Neural cell (in vitro differentiated cells): ENCODE data around the gene DBH. TPM values are rescaled to one million over a fixed set of nuclear protein-coding genes. Genes with fewer than 3 reads are reported as not detected.

Source experiments
- H2AFZ ChIP-seq: fragments of 200-600, 300-800 bp; sonication (generic), shearing (Covaris generic); 2 replicates; pipeline ENCODE4 v1.6.0; 2014; ENCODE audit warnings: low read depth, mild to moderate bottlenecking, antibody characterized with exemption, low read length, moderate library complexity
- H3F3A ChIP-seq: fragments of 200-600 bp; shearing (Covaris generic); 2 replicates; pipeline ENCODE4 v1.6.1; 2016; ENCODE audit warnings: mild to moderate bottlenecking, moderate library complexity, mixed read lengths, antibody characterized with exemption, low read length; ENCODE audit not compliant: insufficient read depth, poor library complexity, severe bottlenecking
- H3K27ac ChIP-seq: fragments of 200-600, 300-800 bp; sonication (generic), shearing (Covaris generic); 2 replicates; pipeline ENCODE4 v1.5.1; 2014; ENCODE audit warnings: mild to moderate bottlenecking, low read length, moderate library complexity
- H3K27me3 ChIP-seq: fragments of 300-800, 200-600 bp; sonication (generic), shearing (Covaris generic); 2 replicates; pipeline ENCODE4 v1.6.0; 2014; ENCODE audit warnings: mild to moderate bottlenecking, low read depth, low read length, moderate library complexity; ENCODE audit not compliant: insufficient read depth
- H3K36me3 ChIP-seq: fragments of 300-800, 200-600 bp; sonication (generic), shearing (Covaris generic); 2 replicates; pipeline ENCODE4 v1.5.1; 2014; ENCODE audit warnings: mild to moderate bottlenecking, antibody characterized with exemption, low read length, moderate library complexity; ENCODE audit not compliant: insufficient read depth
- H3K4me2 ChIP-seq: fragments of 300-800, 200-600 bp; sonication (generic), shearing (Covaris generic); 2 replicates; pipeline ENCODE4 v1.6.0; 2014; ENCODE audit warnings: mild to moderate bottlenecking, low read length
- H3K4me3 ChIP-seq: fragments of 300-800, 200-600 bp; sonication (generic), shearing (Covaris generic); 2 replicates; pipeline ENCODE4 v1.5.1; 2014; ENCODE audit warnings: mild to moderate bottlenecking, low read length, moderate library complexity
- H3K79me2 ChIP-seq: fragments of 200-600 bp; shearing (Covaris generic); replicated peaks from 2 replicates; pipeline ENCODE4 v1.6.0; 2014; ENCODE audit warnings: mild to moderate bottlenecking, low read length, moderate library complexity; ENCODE audit not compliant: insufficient read depth
- H3K9ac ChIP-seq: fragments of 300-800, 200-600 bp; sonication (generic), shearing (Covaris generic); 2 replicates; pipeline ENCODE4 v1.6.1; 2016; ENCODE audit warnings: mild to moderate bottlenecking, low read length, mixed read lengths
- H3K9me2 ChIP-seq: fragments of 200-600 bp; shearing (Covaris generic); 2 replicates; pipeline ENCODE4 v1.6.1; 2016; ENCODE audit warnings: mild to moderate bottlenecking, low read length, mixed read lengths; ENCODE audit not compliant: insufficient read depth
- H3K9me3 ChIP-seq: fragments of 200-600, 300-800 bp; sonication (generic), shearing (Covaris generic); 2 replicates; pipeline ENCODE4 v1.6.1; 2016; ENCODE audit warnings: mild to moderate bottlenecking, mixed run types, low read length, moderate library complexity, mixed read lengths
- H4K20me1 ChIP-seq: fragments of 200-600 bp; shearing (Covaris generic); 2 replicates; pipeline ENCODE4 v1.6.1; 2016; ENCODE audit warnings: mild to moderate bottlenecking, mixed run types; ENCODE audit not compliant: insufficient read depth
- EP300 ChIP-seq: fragments of 450-650 bp; conservative IDR thresholded peaks from 2 replicates; pipeline ENCODE4 v1.6.1; 2014; ENCODE audit warnings: antibody characterized with exemption, mild to moderate bottlenecking, moderate library complexity; ENCODE audit not compliant: poor library complexity, severe bottlenecking
- EZH2 ChIP-seq: fragments of 200-600, 300-800 bp; shearing (Covaris generic), sonication (generic); IDR thresholded peaks from 2 replicates; pipeline ENCODE4 v1.6.1; 2014; ENCODE audit warnings: antibody characterized with exemption, low read length, borderline replicate concordance, mild to moderate bottlenecking; ENCODE audit not compliant: insufficient read depth, poor library complexity, severe bottlenecking
- MXI1 ChIP-seq: fragments of 450-650 bp; conservative IDR thresholded peaks from 2 replicates; pipeline ENCODE4 v1.6.1; 2014; ENCODE audit warnings: antibody characterized with exemption, mild to moderate bottlenecking; ENCODE audit not compliant: poor library complexity, severe bottlenecking
- POLR2AphosphoS5 ChIP-seq: IDR thresholded peaks from 2 replicates; pipeline ENCODE4 v1.6.1; 2012
- RAD21 ChIP-seq: fragments of 450-650 bp; conservative IDR thresholded peaks from 2 replicates; pipeline ENCODE4 v1.6.1; 2014; ENCODE audit warnings: antibody characterized with exemption, mild to moderate bottlenecking, moderate library complexity
- SMC3 ChIP-seq: fragments of 450-650 bp; conservative IDR thresholded peaks from 2 replicates; pipeline ENCODE4 v1.6.1; 2014; ENCODE audit warnings: antibody characterized with exemption, mild to moderate bottlenecking, moderate library complexity; ENCODE audit not compliant: poor library complexity
- TAF1 ChIP-seq: IDR thresholded peaks from 2 replicates; pipeline ENCODE4 v1.6.1; 2012; ENCODE audit warnings: low read depth
- polyA plus RNA-seq: library from polyadenylated mRNA; depleted of rRNA; stranded (reverse); fragments of >200 nt; gene quantifications from 2 replicates; pipeline ENCODE4 v1.2.3, GENCODE V29; 2014
- TF ChIP-seq, protein P1 (sequence below): IDR thresholded peaks from 2 replicates; pipeline ENCODE4 v1.6.1; 2012; ENCODE audit warnings: borderline replicate concordance
- TF ChIP-seq, protein P2 (sequence below): fragments of 450-650 bp; IDR thresholded peaks from 2 replicates; pipeline ENCODE4 v1.5.1; 2014; ENCODE audit warnings: antibody characterized with exemption, mild to moderate bottlenecking, moderate library complexity; ENCODE audit not compliant: poor library complexity, severe bottlenecking

The DBH gene
- polyA plus RNA-seq, 1 donor from 2014 or later = not detected

DNA sequence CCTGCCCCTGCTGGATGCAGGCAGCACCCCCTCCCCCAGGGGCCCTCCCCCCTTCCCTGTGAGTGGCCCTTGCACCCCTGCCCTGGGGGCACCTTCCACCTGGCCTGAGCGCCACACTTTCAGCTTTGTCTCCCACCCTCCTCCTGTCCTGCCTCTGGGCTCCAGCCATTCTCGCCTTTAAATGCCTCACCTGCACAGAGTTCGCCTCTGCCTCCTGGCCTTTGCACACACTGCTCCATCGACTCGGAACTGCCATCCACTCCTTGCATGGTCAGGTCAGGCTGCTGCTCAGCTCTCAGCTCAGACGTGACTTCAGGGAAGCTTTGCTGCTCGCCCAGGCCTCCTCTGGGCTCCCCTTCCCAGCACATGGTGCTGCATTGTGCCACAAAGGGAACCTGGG, 37.2 kb upstream of the DBH start:
- no peak overlapping the region for H3K9ac ChIP-seq
- no peaks in the 10 kb centered on the region for H3K36me3 ChIP-seq
- H2AFZ ChIP-seq = no peak overlapping the region
- H3K27ac ChIP-seq = no peak overlapping the region
- H4K20me1 ChIP-seq = no peaks in the 10 kb centered on the region
- H3K9me3 ChIP-seq = no peaks in the 10 kb centered on the region
- H3K4me2 ChIP-seq = no peak overlapping the region
- no peaks in the 10 kb centered on the region for H3K79me2 ChIP-seq
- TF ChIP-seq, protein P1, sequence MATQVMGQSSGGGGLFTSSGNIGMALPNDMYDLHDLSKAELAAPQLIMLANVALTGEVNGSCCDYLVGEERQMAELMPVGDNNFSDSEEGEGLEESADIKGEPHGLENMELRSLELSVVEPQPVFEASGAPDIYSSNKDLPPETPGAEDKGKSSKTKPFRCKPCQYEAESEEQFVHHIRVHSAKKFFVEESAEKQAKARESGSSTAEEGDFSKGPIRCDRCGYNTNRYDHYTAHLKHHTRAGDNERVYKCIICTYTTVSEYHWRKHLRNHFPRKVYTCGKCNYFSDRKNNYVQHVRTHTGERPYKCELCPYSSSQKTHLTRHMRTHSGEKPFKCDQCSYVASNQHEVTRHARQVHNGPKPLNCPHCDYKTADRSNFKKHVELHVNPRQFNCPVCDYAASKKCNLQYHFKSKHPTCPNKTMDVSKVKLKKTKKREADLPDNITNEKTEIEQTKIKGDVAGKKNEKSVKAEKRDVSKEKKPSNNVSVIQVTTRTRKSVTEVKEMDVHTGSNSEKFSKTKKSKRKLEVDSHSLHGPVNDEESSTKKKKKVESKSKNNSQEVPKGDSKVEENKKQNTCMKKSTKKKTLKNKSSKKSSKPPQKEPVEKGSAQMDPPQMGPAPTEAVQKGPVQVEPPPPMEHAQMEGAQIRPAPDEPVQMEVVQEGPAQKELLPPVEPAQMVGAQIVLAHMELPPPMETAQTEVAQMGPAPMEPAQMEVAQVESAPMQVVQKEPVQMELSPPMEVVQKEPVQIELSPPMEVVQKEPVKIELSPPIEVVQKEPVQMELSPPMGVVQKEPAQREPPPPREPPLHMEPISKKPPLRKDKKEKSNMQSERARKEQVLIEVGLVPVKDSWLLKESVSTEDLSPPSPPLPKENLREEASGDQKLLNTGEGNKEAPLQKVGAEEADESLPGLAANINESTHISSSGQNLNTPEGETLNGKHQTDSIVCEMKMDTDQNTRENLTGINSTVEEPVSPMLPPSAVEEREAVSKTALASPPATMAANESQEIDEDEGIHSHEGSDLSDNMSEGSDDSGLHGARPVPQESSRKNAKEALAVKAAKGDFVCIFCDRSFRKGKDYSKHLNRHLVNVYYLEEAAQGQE = no peak
- TF ChIP-seq RAD21 = no peak
- no peak for TF ChIP-seq POLR2AphosphoS5
- no peak overlapping the region for H3K4me3 ChIP-seq
- no peaks in the 10 kb centered on the region for H3F3A ChIP-seq
- no peaks in the 10 kb centered on the region for H3K9me2 ChIP-seq
- no peaks in the 10 kb centered on the region for H3K27me3 ChIP-seq

DNA sequence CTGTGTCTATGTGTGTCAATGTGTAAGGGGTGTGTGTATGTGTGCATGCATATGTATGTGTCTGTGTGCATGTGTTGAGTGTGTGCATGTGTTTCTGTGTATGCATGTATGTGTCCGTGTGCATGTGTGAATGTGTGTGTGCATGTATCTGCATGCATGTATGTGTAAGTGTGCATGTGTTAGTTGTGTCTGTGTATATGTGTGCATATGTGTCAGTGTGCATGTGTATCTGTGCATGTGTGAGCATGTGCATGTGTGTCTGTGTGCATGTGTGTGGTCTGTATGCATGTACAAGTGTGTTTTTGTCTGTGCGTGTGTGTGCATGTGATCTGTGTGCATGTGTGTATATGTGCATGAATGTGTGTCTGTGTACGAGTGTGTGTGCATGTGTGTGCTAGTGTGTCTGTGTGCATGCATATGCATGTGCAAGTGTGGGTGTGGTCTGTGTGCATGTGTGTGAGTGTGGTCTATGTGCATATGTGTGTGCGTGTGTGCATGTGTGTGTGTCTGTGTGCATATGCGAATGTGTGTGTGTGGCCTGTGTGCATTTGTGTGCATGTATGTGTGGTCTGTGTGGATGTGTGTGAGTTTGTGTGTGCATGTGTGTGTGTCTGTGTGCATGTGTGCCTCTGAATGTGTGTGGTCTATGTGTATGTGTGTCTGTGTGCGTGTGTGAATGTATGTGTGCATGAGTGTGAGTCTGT, 36.5 kb upstream of the DBH start:
- H3K4me2 ChIP-seq = no peak overlapping the region
- no peak overlapping the region for H3K9ac ChIP-seq
- H3K9me2 ChIP-seq = no peaks in the 10 kb centered on the region
- H3K27me3 ChIP-seq = no peaks in the 10 kb centered on the region
- no peak overlapping the region for H3K27ac ChIP-seq
- H3F3A ChIP-seq = no peaks in the 10 kb centered on the region
- no peak overlapping the region for H2AFZ ChIP-seq
- no peak overlapping the region for H3K4me3 ChIP-seq
- H4K20me1 ChIP-seq = no peaks in the 10 kb centered on the region
- no peaks in the 10 kb centered on the region for H3K9me3 ChIP-seq
- no peaks in the 10 kb centered on the region for H3K36me3 ChIP-seq
- TF ChIP-seq, protein P1 = no peak
- TF ChIP-seq RAD21 (no peak), EP300 (no peak), POLR2AphosphoS5 (no peak), TAF1 (no peak), SMC3 (no peak), MXI1 (no peak), EZH2 (no peak)
- TF ChIP-seq, protein P2, sequence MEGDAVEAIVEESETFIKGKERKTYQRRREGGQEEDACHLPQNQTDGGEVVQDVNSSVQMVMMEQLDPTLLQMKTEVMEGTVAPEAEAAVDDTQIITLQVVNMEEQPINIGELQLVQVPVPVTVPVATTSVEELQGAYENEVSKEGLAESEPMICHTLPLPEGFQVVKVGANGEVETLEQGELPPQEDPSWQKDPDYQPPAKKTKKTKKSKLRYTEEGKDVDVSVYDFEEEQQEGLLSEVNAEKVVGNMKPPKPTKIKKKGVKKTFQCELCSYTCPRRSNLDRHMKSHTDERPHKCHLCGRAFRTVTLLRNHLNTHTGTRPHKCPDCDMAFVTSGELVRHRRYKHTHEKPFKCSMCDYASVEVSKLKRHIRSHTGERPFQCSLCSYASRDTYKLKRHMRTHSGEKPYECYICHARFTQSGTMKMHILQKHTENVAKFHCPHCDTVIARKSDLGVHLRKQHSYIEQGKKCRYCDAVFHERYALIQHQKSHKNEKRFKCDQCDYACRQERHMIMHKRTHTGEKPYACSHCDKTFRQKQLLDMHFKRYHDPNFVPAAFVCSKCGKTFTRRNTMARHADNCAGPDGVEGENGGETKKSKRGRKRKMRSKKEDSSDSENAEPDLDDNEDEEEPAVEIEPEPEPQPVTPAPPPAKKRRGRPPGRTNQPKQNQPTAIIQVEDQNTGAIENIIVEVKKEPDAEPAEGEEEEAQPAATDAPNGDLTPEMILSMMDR = no peak
- H3K79me2 ChIP-seq = no peaks in the 10 kb centered on the region
